ENCODE measurements around the gene RNASEH2C. TPM values are rescaled to one million over a fixed set of nuclear protein-coding genes. Genes with fewer than 3 reads are reported as not detected.
A peak's percentile ranks its signal among the peaks of the same experiment; 100 is the strongest.
"Not testable (repeated sequence)": the region's sequence is repeated elsewhere in the genome, so short reads cannot be mapped to it uniquely, and the experiment has no call there.

RNASEH2C gene
- total and polyA plus RNA-seq, 9 donors, result 23.3 to 37.8 (median 27.0) TPM

DNA sequence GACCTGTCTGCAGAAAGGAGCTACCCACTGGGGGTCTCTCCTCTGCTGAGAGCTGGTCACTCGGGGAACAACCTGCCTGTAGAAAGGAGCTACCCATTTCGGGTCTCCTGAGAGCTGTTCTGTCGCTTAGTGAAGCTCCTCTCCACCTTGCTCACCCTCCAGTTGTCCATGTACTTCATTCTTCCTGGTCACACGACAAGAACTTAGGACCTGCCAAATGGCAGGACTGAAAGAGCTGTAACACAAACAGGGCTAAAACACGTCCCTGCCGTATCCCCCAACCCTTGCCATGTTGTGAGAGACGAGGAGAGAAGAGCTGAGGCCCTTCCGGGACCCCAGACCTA lies 24.1 kb upstream of the RNASEH2C start:
- no peak overlapping the region for H3K27ac ChIP-seq (ENCODE audit: low read length)
- H3K4me3 ChIP-seq (ENCODE audit: low read length), result no peak overlapping the region
- peaks cover 2% of the 10 kb centered on the region for H3K27me3 ChIP-seq (ENCODE audit: control insufficient read depth, insufficient read depth, low read length)

GRCh38 chr11:65744026-65744698 lies 23.6 kb upstream of the RNASEH2C start:
- Histone ChIP-seq H3K4me1 (ENCODE audit: control insufficient read depth, insufficient read depth, low read length) (no peaks in the 10 kb centered on the region), H3K36me3 (ENCODE audit: control insufficient read depth, insufficient read depth, low read length) (no peaks in the 10 kb centered on the region), H3K27me3 (ENCODE audit: control insufficient read depth, insufficient read depth, low read length) (peaks cover 2% of the 10 kb centered on the region), H3K9me3 (replicated peaks; ENCODE audit: control insufficient read depth, low read depth, low read length) (no peaks in the 10 kb centered on the region), H3K27ac (ENCODE audit: low read length) (no peak overlapping the region), H3K4me3 (ENCODE audit: low read length) (no peak overlapping the region)
- 67% methylated on average over 8 of the region's 18 CpGs for WGBS (ENCODE audit: insufficient coverage)
- DNase-seq, result peak; percentile 16

More for the DNA sequence above, 24.1 kb upstream of the RNASEH2C start:
- Histone ChIP-seq H3K9me3 (replicated peaks; ENCODE audit: control insufficient read depth, low read depth, low read length) (no peaks in the 10 kb centered on the region), H3K36me3 (ENCODE audit: control insufficient read depth, insufficient read depth, low read length) (no peaks in the 10 kb centered on the region), H3K4me1 (ENCODE audit: control insufficient read depth, insufficient read depth, low read length) (no peaks in the 10 kb centered on the region)
- DNase-seq, result no peak
- 72% methylated on average over 7 of the region's 8 CpGs for WGBS (ENCODE audit: insufficient coverage)

DNA sequence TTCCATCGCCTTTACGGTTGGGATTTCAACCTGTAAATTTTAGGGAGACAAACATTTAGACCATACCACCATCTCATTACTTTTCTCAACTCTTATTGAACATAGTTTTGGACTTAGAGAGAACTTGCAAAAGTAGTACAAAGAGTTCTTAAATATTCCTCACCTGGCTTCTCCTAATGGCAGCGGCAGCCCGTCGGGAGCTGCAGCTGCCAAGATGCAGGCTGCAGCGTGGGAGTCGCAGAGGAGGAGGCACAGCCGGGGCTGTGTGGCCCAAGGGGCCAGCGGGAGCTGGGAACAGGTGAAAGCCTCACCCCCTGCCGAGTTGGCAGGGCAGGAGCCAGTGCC lies 23.1 kb upstream of the RNASEH2C start:
- Histone ChIP-seq H3K36me3 (ENCODE audit: control insufficient read depth, insufficient read depth, low read length) (no peaks in the 10 kb centered on the region), H3K27ac (ENCODE audit: low read length) (no peak overlapping the region), H3K27me3 (ENCODE audit: control insufficient read depth, insufficient read depth, low read length) (peaks cover 2% of the 10 kb centered on the region), H3K4me1 (ENCODE audit: control insufficient read depth, insufficient read depth, low read length) (no peaks in the 10 kb centered on the region), H3K9me3 (replicated peaks; ENCODE audit: control insufficient read depth, low read depth, low read length) (no peaks in the 10 kb centered on the region), H3K4me3 (ENCODE audit: low read length) (no peak overlapping the region)
- WGBS (ENCODE audit: insufficient coverage), result 72% methylated on average over 8 of the region's 10 CpGs
- DNase-seq, result no peak

GRCh38 chr11:65742353-65742752 lies 21.8 kb upstream of the RNASEH2C start:
- no peak overlapping the region for H3K27ac ChIP-seq (ENCODE audit: low read length)
- no peak overlapping the region for H3K4me3 ChIP-seq (ENCODE audit: low read length)
- no peak for DNase-seq
- no peaks in the 10 kb centered on the region for H3K4me1 ChIP-seq (ENCODE audit: control insufficient read depth, insufficient read depth, low read length)
- no peaks in the 10 kb centered on the region for H3K9me3 ChIP-seq (replicated peaks; ENCODE audit: control insufficient read depth, low read depth, low read length)
- H3K27me3 ChIP-seq (ENCODE audit: control insufficient read depth, insufficient read depth, low read length), result peaks cover 9% of the 10 kb centered on the region
- no CpG with 5 or more reads among the region's 1 CpG for WGBS (ENCODE audit: insufficient coverage)
- H3K36me3 ChIP-seq (ENCODE audit: control insufficient read depth, insufficient read depth, low read length), result no peaks in the 10 kb centered on the region

DNA sequence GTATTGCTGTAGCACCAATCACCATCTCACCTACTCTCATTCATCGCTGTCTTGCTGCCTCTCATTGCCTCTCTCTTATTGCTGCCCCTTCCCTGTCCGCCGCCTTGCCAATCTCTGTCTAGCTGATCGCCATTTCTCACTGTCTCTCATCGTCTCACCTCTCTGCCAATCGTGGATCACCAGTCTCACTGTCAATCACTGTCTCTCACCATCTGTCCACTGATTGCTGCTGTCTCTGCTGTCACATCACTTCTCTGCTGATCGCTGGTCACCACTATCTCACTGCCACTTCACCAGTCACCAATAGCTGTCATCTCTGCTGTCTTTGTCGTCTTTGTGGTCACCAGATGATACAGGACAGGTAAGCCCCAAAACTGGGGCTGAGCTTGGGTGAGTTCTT lies 20.6 kb upstream of the RNASEH2C start:
- WGBS (ENCODE audit: insufficient coverage), result 85% methylated on average over 8 of the region's 8 CpGs
- Histone ChIP-seq H3K4me3 (ENCODE audit: low read length) (no peak overlapping the region), H3K9me3 (replicated peaks; ENCODE audit: control insufficient read depth, low read depth, low read length) (peaks cover 3% of the 10 kb centered on the region), H3K4me1 (ENCODE audit: control insufficient read depth, insufficient read depth, low read length) (no peaks in the 10 kb centered on the region), H3K27me3 (ENCODE audit: control insufficient read depth, insufficient read depth, low read length) (peaks cover 9% of the 10 kb centered on the region), H3K36me3 (ENCODE audit: control insufficient read depth, insufficient read depth, low read length) (no peaks in the 10 kb centered on the region), H3K27ac (ENCODE audit: low read length) (no peak overlapping the region)
- DNase-seq, result no peak

- H3K4me3 ChIP-seq (ENCODE audit: low read length), result no peak overlapping the region
- no peaks in the 10 kb centered on the region for H3K4me1 ChIP-seq (ENCODE audit: control insufficient read depth, insufficient read depth, low read length)
- H3K36me3 ChIP-seq (ENCODE audit: control insufficient read depth, insufficient read depth, low read length), result no peaks in the 10 kb centered on the region
- no peak overlapping the region for H3K27ac ChIP-seq (ENCODE audit: low read length)
- DNase-seq, result no peak
- H3K9me3 ChIP-seq (replicated peaks; ENCODE audit: control insufficient read depth, low read depth, low read length), result peaks cover 3% of the 10 kb centered on the region
- H3K27me3 ChIP-seq (ENCODE audit: control insufficient read depth, insufficient read depth, low read length), result peaks cover 10% of the 10 kb centered on the region
- no CpG with 5 or more reads among the region's 2 CpGs for WGBS (ENCODE audit: insufficient coverage)
Measured at GRCh38 chr11:65739022-65739421, 18.4 kb upstream of the RNASEH2C start.

- no peak for DNase-seq
- Histone ChIP-seq H3K4me3 (ENCODE audit: low read length) (no peak overlapping the region), H3K27ac (ENCODE audit: low read length) (no peak overlapping the region), H3K36me3 (ENCODE audit: control insufficient read depth, insufficient read depth, low read length) (no peaks in the 10 kb centered on the region), H3K9me3 (replicated peaks; ENCODE audit: control insufficient read depth, low read depth, low read length) (peaks cover 3% of the 10 kb centered on the region), H3K27me3 (ENCODE audit: control insufficient read depth, insufficient read depth, low read length) (peaks cover 13% of the 10 kb centered on the region), H3K4me1 (ENCODE audit: control insufficient read depth, insufficient read depth, low read length) (no peaks in the 10 kb centered on the region)
Measured at GRCh38 chr11:65736810-65737209, 16.2 kb upstream of the RNASEH2C start.

- not testable (repeated sequence) for H3K36me3 ChIP-seq (ENCODE audit: control insufficient read depth, insufficient read depth, low read length); H3K9me3 ChIP-seq (replicated peaks; ENCODE audit: control insufficient read depth, low read depth, low read length); H3K27ac ChIP-seq (ENCODE audit: low read length); DNase-seq; H3K4me1 ChIP-seq (ENCODE audit: control insufficient read depth, insufficient read depth, low read length); H3K4me3 ChIP-seq (ENCODE audit: low read length)
- peaks cover 13% of the 10 kb centered on the region for H3K27me3 ChIP-seq (ENCODE audit: control insufficient read depth, insufficient read depth, low read length)
- 69% methylated on average over 3 of the region's 4 CpGs for WGBS (ENCODE audit: insufficient coverage)
Measured at GRCh38 chr11:65735111-65735510, 14.5 kb upstream of the RNASEH2C start.

GRCh38 chr11:65730461-65730860 lies 9.9 kb upstream of the RNASEH2C start:
- no CpG with 5 or more reads among the region's 5 CpGs for WGBS (ENCODE audit: insufficient coverage)
- Histone ChIP-seq H3K36me3 (ENCODE audit: control insufficient read depth, insufficient read depth, low read length) (no peaks in the 10 kb centered on the region), H3K4me3 (ENCODE audit: low read length) (no peak overlapping the region)

GRCh38 chr11:65727865-65728264 lies 7.3 kb upstream of the RNASEH2C start:
- Histone ChIP-seq H3K4me1 (ENCODE audit: control insufficient read depth, insufficient read depth, low read length) (no peaks in the 10 kb centered on the region), H3K27me3 (ENCODE audit: control insufficient read depth, insufficient read depth, low read length) (peaks cover 5% of the 10 kb centered on the region), H3K9me3 (replicated peaks; ENCODE audit: control insufficient read depth, low read depth, low read length) (no peaks in the 10 kb centered on the region), H3K4me3 (ENCODE audit: low read length) (no peak overlapping the region), H3K36me3 (ENCODE audit: control insufficient read depth, insufficient read depth, low read length) (no peaks in the 10 kb centered on the region), H3K27ac (ENCODE audit: low read length) (no peak overlapping the region)
- WGBS (ENCODE audit: insufficient coverage), result 82% methylated on average over 13 of the region's 15 CpGs
- DNase-seq, result no peak

More at GRCh38 chr11:65730461-65730860, 9.9 kb upstream of the RNASEH2C start:
- no peaks in the 10 kb centered on the region for H3K9me3 ChIP-seq (replicated peaks; ENCODE audit: control insufficient read depth, low read depth, low read length)
- H3K27ac ChIP-seq (ENCODE audit: low read length), result no peak overlapping the region
- no peaks in the 10 kb centered on the region for H3K4me1 ChIP-seq (ENCODE audit: control insufficient read depth, insufficient read depth, low read length)
- no peak for DNase-seq
- peaks cover 7% of the 10 kb centered on the region for H3K27me3 ChIP-seq (ENCODE audit: control insufficient read depth, insufficient read depth, low read length)

DNA sequence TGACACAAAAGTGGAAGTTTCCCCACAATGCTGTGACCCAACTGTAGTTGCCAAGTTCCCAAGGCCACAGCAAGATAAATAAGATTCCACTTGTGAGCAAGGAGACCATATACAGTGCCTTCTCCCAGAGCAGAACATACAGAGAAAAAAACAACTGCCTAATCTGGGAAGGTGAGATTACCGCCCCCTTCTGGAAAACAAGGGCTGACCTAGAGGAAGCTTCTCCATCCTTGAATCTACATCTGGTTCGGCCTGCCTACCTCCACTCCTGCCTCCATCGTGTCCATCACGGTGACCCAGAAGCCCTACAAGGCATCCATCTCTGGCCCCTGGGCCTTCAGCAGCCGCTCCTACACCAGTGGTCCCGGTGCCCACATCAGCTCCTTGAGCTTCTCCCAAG lies 6.1 kb upstream of the RNASEH2C start:
- H3K36me3 ChIP-seq (ENCODE audit: control insufficient read depth, insufficient read depth, low read length), result no peaks in the 10 kb centered on the region
- DNase-seq, result no peak
- peaks cover 3% of the 10 kb centered on the region for H3K27me3 ChIP-seq (ENCODE audit: control insufficient read depth, insufficient read depth, low read length)
- no peak overlapping the region for H3K27ac ChIP-seq (ENCODE audit: low read length)
- no peaks in the 10 kb centered on the region for H3K4me1 ChIP-seq (ENCODE audit: control insufficient read depth, insufficient read depth, low read length)
- H3K4me3 ChIP-seq (ENCODE audit: low read length), result no peak overlapping the region
- H3K9me3 ChIP-seq (replicated peaks; ENCODE audit: control insufficient read depth, low read depth, low read length), result no peaks in the 10 kb centered on the region
- WGBS (ENCODE audit: insufficient coverage), result 73% methylated on average over 5 of the region's 6 CpGs
